DOHH2 (cell line): ENCODE data around the gene S100A10.
A peak's percentile ranks its signal among the peaks of the same experiment; 100 is the strongest.

ENCODE experiments used
- EZH2phosphoT487 ChIP-seq: fragments of 200-600 bp; sonication (generic); IDR thresholded peaks from 2 replicates; pipeline ENCODE4 v1.6.1; 2017; ENCODE audit warnings: borderline replicate concordance, mild to moderate bottlenecking, antibody characterized with exemption, low read length, moderate library complexity, mixed read lengths
- TF ChIP-seq, protein P1 (sequence below): fragments of 200-600 bp; sonication (generic); IDR thresholded peaks from one replicate; pipeline ENCODE4 v1.5.1; 2014; ENCODE audit warnings: antibody characterized with exemption, mild to moderate bottlenecking, low read depth, low read length; ENCODE audit not compliant: poor library complexity, severe bottlenecking

DNA sequence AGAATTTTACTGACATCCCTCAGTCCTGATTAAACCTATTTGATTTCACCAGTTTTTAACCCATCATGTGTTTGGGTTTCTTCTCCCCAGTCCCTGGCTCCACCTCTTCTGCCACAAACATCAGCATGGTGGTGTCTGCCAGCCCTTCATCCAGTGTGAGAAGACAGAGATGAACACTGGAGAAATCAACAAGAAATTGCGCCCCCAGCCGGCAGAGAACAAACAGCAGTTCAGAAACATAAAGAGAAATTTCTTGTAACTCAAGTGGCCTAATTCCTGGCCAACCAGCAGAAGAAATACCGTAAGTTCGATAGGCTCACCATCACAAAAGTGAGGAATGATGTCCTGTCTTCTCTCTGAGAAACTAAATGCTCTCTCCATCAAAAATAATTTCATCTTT lies 24.9 kb upstream of the S100A10 start:
- TF ChIP-seq, protein P1, sequence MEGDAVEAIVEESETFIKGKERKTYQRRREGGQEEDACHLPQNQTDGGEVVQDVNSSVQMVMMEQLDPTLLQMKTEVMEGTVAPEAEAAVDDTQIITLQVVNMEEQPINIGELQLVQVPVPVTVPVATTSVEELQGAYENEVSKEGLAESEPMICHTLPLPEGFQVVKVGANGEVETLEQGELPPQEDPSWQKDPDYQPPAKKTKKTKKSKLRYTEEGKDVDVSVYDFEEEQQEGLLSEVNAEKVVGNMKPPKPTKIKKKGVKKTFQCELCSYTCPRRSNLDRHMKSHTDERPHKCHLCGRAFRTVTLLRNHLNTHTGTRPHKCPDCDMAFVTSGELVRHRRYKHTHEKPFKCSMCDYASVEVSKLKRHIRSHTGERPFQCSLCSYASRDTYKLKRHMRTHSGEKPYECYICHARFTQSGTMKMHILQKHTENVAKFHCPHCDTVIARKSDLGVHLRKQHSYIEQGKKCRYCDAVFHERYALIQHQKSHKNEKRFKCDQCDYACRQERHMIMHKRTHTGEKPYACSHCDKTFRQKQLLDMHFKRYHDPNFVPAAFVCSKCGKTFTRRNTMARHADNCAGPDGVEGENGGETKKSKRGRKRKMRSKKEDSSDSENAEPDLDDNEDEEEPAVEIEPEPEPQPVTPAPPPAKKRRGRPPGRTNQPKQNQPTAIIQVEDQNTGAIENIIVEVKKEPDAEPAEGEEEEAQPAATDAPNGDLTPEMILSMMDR: peak; percentile 70
- TF ChIP-seq EZH2phosphoT487: no peak
